Activated naive CD4-positive, alpha-beta T cell treated with Interleukin-2 at 50 U/mL for 16 hours (primary cell): ENCODE measurements around the gene LRP5.

Experiments used
- DNase-seq: peaks from one replicate; pipeline ENCODE4 v3.0.0-alpha.2; 2020

LRP5 gene

GRCh38 chr11:68349461-68350249, 37.3 kb downstream of the LRP5 start:
- DNase-seq, result no peak

DNA sequence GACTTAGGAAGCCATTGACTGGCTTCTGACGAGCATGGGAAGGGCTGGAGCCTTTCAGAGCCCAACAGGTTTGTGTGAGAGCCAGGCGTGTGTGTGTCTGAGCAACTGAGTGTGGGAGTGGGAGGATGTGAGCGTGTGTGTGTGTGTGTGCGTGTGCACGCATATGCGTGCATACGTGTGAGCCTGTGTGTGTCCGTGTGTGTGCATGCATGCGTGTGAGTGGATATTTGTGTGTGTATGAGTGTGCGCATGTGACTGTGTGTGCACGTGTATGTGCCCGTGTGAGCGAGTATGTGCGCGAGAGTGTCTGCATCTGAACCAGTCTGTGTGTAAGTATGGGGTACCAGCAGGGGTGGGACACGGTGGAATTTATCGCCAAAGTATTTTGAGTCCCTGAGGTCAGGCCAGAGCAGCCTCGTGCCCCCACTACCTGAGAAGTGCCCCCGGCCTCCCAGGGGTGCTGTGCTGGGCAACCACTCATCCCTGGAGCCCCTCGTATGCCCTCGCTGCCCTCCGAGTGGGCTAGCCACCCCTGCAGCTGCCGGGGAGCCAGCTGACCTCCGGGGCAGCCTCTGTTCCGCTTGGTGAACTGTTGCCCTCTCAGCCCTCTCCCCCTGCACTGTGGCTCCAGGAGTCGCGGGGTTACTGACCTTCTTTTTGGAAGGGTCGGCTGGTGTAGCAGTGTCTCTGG, 38.5 kb downstream of the LRP5 start:
- no peak for DNase-seq

DNA sequence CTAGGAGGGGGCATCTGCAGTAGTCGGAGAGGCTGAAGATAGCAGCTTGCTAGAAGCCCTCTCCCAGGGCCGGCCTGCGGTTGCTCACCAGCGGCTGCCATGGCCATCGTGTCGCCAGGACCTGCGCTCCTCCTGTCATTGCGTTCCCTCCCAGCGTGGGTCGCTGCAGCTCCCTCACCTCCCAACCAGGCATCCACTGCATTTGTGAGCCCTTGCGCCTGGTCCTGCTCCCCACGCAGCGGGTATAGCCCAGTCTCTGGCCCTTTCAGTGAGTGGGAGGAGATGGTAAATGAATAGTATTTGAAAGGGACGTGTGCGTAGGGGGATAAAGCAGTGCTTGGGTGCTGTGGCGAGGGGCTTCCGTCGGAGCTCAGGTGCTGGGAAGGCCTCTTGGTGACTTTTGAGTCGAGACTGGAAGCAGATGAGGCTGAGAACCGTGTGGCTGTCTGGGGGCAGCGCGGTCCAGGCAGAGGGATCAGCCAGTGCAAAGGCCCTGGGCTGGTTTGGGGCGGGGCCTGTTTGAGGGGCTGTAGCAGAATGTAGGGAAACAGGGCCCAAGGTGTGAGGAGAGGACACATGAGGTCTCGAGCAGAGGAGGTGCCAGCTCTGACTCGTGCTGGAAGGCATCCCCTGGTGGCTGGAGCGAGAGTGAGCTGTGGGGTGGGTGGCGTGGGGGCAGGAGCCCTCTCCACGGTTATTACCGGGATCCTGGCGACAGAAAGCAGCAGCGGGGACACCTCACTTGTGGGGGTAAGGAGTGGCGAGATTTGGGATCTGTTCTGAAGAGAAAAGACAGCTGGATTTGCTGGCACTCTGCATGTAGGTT, 39.3 kb downstream of the LRP5 start:
- no peak for DNase-seq

DNA sequence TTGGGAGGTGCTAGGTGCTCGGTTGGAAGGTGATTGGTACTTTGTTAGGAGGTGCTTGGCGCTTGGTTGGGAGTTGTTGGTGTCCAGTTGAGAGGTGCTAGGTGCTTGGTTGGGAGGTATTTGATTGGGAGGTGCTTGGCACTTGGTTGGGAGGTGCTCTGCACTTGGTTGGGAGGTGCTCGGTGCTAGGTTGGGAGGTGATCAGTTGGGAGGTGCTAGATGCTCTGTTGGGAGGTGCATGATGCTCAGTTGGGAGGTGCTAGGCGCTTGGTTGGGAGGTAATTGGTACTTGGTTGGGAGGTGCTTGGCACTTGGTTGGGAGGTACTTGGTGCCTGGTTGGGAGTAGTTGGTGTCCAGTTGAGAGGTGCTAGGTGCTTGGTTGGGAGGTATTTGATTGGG, 40.2 kb downstream of the LRP5 start:
- DNase-seq, result no peak

- DNase-seq, result no peak
Observed at GRCh38 chr11:68353118-68353517, 40.7 kb downstream of the LRP5 start.

- DNase-seq, result no peak
Observed at GRCh38 chr11:68353669-68354068, 41.3 kb downstream of the LRP5 start.

GRCh38 chr11:68354148-68354872, 41.9 kb downstream of the LRP5 start:
- no peak for DNase-seq

DNA sequence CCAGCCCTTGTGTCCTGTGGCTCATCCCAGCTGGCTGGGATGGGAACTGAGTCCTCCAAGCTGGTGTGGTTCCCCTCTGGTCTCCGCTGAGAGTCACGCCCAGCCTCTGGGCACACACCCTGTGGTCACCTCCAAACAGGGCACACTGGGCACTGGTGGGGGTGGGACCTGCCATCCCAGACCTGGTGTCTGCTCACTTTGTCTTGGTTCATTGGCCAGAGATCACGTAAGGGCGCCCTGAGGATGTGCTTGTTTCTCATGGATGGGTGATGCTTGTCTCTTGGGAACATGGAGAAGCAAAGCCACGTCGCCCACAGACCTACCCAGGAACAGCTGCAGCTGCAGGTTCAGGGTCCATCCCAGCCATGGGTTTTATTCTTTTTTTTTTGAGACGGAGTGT, 43.1 kb downstream of the LRP5 start:
- no peak for DNase-seq

GRCh38 chr11:68357568-68357967, 45.2 kb downstream of the LRP5 start:
- no peak for DNase-seq

DNA sequence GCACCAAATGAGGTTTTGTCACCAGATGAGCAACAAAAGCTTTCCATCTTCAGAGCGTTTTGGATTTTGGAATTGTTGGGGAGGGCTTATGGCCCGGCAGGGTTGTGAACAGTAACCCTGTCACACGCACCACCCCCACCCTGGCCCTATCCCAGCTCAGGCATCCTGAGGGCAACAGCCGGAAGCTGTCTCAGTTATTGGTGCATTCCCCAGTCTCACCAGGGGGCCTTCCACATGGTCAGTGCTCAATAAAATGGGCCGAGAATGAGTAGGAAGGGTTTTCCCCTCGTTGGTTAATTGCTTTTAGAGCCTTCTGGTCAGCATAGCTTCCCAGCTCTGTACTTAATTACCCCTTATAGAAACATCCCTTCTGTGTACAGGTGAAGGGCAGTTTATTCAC, 46.0 kb downstream of the LRP5 start:
- no peak for DNase-seq

DNA sequence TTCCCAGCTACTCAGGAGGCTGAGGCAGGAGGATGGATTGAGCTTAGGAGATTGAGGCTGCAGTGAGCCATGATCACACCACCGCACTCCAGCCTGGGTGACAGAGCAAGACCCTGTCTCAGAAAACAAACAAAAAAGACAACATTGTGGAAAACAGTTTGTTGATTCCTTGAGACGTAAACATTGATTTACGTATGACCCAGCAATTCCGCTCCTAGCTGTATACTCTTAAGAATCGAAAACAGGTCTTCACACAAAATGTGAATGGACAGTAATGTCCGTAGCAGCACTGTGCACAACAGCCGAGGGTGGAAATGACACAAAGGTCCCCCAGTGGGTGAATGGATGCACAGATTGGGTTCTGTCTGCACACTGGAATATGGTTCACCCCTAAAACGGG, 49.3 kb downstream of the LRP5 start:
- DNase-seq, result no peak

DNA sequence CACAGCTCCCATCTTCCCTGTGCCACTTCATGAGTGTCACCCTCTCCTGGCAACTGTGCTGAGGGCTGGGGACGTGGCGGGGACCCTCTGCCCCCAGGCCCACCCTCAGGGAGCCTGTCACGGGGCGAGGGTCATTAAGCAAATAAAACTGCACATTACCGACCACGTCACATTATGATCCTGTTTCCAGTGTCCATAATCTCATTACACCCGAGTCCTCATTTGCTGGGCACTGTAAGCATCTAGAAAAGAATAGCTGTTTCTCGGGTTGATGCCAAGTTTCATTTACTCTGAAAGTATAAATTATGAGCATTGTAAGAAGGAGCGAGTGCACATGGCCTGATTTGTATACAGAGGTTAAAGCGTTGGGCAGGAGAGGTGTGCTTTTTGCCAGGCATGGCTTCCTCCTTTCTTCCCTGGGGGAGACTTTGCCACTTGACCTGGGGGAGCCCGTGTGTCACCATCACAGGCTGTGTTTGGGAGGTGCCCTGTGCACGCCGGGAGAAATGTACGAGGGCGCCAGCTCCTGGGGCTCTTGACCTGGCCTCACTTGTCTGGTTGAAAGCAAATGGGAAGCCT, 50.5 kb downstream of the LRP5 start:
- DNase-seq, result no peak

DNA sequence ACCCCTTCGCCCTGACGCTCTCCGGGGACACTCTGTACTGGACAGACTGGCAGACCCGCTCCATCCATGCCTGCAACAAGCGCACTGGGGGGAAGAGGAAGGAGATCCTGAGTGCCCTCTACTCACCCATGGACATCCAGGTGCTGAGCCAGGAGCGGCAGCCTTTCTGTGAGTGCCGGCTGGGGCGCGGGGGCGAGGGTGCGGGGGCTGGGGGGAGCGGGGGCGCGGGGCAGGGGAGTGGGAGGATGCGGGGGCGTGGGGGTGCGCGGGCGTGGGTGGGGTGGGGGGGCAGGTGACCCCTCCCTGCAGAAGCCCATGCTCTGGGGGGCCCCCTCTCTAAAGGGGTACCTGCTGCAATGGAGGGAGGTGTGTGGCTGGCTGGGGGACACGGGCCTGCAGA, 51.4 kb downstream of the LRP5 start:
- no peak for DNase-seq

GRCh38 chr11:68364581-68364980, 52.2 kb downstream of the LRP5 start:
- DNase-seq, result no peak

- no peak for DNase-seq
Observed at GRCh38 chr11:68365943-68366435, 53.6 kb downstream of the LRP5 start.

DNA sequence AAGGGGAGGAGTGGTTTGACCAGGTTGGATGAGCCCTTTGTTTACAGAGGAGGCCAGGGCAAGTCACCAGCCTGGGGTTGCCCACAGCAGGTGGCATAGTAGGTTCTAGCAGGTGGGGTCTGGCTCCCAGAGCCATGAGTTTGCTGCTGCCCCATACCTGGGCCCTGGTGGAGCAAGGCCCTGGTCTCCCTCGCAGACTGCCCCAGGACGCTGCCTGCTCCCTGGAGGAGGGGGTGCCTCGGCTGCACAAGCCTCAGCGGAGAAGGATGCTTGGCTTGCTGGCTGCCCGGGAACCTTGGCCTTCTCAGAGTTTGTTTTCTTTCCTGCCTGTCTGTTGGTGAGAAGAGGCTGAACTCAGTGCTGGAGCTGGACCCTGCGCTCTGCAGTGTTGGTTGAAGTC, 54.9 kb downstream of the LRP5 start:
- no peak for DNase-seq

DNA sequence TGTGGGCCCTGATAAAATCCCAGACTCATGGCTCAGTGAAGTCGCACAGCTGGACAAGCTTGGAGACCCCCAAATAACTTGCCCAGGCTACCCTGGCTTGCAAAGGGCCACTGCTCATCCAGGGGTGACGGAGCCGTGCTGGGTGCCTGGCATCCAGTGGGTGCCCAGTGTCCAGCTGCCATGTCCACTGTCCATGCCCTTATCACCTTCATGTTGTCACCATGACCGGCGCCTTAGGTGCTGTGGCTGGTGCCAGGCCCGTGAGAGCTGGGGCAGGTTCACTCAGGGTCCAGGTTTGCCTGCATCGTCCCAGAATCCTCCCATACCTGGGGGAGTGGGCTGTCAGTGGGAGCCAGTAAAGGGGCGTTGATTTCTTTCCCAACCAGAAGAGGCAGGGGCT, 57.4 kb downstream of the LRP5 start:
- no peak for DNase-seq

- DNase-seq, result no peak
Observed at GRCh38 chr11:68370211-68371111, 58.1 kb downstream of the LRP5 start.

DNA sequence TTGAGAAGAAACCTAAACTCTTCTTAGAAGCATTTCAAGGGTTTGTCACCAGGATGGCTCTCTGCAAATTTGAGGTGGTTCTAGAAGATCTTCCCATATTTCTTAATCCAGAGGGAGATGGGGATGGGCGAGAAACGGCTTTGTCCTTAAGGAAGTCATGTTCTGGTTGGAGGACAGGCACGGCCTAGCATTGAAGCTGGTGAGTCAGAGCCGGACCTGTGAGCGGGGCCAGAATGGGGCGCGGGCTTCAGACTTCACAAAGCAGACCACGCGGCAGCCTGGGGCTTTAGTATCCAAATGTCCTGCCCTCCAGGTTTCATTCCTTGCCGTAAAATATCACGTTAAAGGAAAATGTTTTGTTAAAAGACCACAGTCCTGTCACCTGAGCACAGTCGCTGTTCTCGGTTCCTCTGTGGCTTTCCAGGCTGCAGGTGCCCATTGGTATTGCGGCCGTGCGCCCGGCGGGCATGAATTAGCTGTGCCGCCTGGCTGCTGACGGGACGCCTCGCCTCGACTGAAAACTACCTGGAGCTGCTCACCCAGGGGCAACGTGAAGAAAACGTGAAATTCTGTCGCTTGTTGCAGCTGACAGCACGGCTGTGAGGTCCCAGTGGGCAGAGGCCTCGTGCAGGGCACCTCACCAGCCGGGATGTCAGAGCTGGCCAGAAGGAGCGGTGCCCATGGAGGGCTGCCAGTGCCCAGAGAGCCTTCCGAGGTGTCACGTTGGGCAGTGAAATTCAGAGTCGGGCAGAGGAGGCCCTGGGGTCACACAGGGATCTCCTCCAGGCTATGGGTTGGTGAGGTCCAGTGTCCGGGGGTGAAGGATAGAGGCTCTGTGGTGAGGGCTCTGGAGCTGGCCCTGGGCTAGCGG, 59.0 kb downstream of the LRP5 start:
- no peak for DNase-seq

DNA sequence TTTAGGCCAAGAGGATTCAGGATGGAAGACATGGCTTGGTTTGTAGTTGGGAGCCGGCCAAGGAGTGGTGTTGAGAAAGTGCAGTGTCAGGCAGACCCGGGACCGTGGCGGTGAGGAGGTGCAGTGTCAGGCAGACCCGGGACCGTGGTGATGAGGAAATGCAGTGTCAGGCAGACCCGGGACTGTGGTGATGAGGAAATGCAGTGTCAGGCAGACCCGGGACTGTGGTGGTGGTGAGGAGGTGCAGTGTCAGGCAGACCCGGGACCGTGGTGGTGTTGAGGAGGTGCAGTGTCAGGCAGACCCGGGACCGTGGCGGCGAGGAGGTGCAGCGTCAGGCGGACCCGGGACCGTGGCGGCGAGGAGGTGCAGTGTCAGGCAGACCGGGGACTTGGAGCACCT, 59.7 kb downstream of the LRP5 start:
- no peak for DNase-seq
